ENCODE data around the gene SYNGAP1.
"Not testable (repeated sequence)": the region's sequence is repeated elsewhere in the genome, so short reads cannot be mapped to it uniquely, and the experiment has no call there.

The SYNGAP1 gene

GRCh38 chr6:33483678-33484077 is 63.8 kb downstream of the SYNGAP1 start:
- H3K27me3 ChIP-seq (ENCODE audit: control insufficient read depth, insufficient read depth, low read length), result no peaks in the 10 kb centered on the region
- H3K9ac ChIP-seq (ENCODE audit: low read length), result no peak overlapping the region
- H3K9me3 ChIP-seq (ENCODE audit: control insufficient read depth, low read length), result no peaks in the 10 kb centered on the region
- peaks cover 6% of the 10 kb centered on the region for H3K4me1 ChIP-seq (ENCODE audit: control insufficient read depth, insufficient read depth, low read length)
- H3K4me3 ChIP-seq (ENCODE audit: low read length), result no peak overlapping the region
- no peaks in the 10 kb centered on the region for H3K36me3 ChIP-seq (ENCODE audit: control insufficient read depth, insufficient read depth, low read length)

- not testable (repeated sequence) for H3K36me3 ChIP-seq (ENCODE audit: control insufficient read depth, insufficient read depth, low read length); H3K9ac ChIP-seq (ENCODE audit: low read length); H3K4me1 ChIP-seq (ENCODE audit: control insufficient read depth, insufficient read depth, low read length); H3K4me3 ChIP-seq (ENCODE audit: low read length); H3K9me3 ChIP-seq (ENCODE audit: control insufficient read depth, low read length); H3K27me3 ChIP-seq (ENCODE audit: control insufficient read depth, insufficient read depth, low read length)
Measured at GRCh38 chr6:33484673-33485262, 64.9 kb downstream of the SYNGAP1 start.

- H3K4me1 ChIP-seq (ENCODE audit: control insufficient read depth, insufficient read depth, low read length); H3K27me3 ChIP-seq (ENCODE audit: control insufficient read depth, insufficient read depth, low read length); H3K36me3 ChIP-seq (ENCODE audit: control insufficient read depth, insufficient read depth, low read length); H3K9ac ChIP-seq (ENCODE audit: low read length); H3K9me3 ChIP-seq (ENCODE audit: control insufficient read depth, low read length); H3K4me3 ChIP-seq (ENCODE audit: low read length): not testable (repeated sequence)
Measured at GRCh38 chr6:33485680-33486079, 65.8 kb downstream of the SYNGAP1 start.

- H3K9me3 ChIP-seq (ENCODE audit: control insufficient read depth, low read length), result no peaks in the 10 kb centered on the region
- peaks cover 6% of the 10 kb centered on the region for H3K4me1 ChIP-seq (ENCODE audit: control insufficient read depth, insufficient read depth, low read length)
- H3K4me3 ChIP-seq (ENCODE audit: low read length), result no peak overlapping the region
- no peaks in the 10 kb centered on the region for H3K27me3 ChIP-seq (ENCODE audit: control insufficient read depth, insufficient read depth, low read length)
- no peak overlapping the region for H3K9ac ChIP-seq (ENCODE audit: low read length)
- no peaks in the 10 kb centered on the region for H3K36me3 ChIP-seq (ENCODE audit: control insufficient read depth, insufficient read depth, low read length)
Measured at GRCh38 chr6:33488339-33488738, 68.5 kb downstream of the SYNGAP1 start.

- H3K9me3 ChIP-seq (ENCODE audit: control insufficient read depth, low read length), result no peaks in the 10 kb centered on the region
- no peak overlapping the region for H3K4me3 ChIP-seq (ENCODE audit: low read length)
- no peak overlapping the region for H3K9ac ChIP-seq (ENCODE audit: low read length)
- H3K36me3 ChIP-seq (ENCODE audit: control insufficient read depth, insufficient read depth, low read length), result no peaks in the 10 kb centered on the region
- H3K4me1 ChIP-seq (ENCODE audit: control insufficient read depth, insufficient read depth, low read length), result peaks cover 6% of the 10 kb centered on the region
- H3K27me3 ChIP-seq (ENCODE audit: control insufficient read depth, insufficient read depth, low read length), result no peaks in the 10 kb centered on the region
Measured at GRCh38 chr6:33490198-33490597, 70.3 kb downstream of the SYNGAP1 start.

- no peak overlapping the region for H3K4me3 ChIP-seq (ENCODE audit: low read length)
- H3K27me3 ChIP-seq (ENCODE audit: control insufficient read depth, insufficient read depth, low read length), result no peaks in the 10 kb centered on the region
- H3K36me3 ChIP-seq (ENCODE audit: control insufficient read depth, insufficient read depth, low read length), result no peaks in the 10 kb centered on the region
- peaks cover 6% of the 10 kb centered on the region for H3K4me1 ChIP-seq (ENCODE audit: control insufficient read depth, insufficient read depth, low read length)
- H3K9ac ChIP-seq (ENCODE audit: low read length), result no peak overlapping the region
- H3K9me3 ChIP-seq (ENCODE audit: control insufficient read depth, low read length), result no peaks in the 10 kb centered on the region
Measured at GRCh38 chr6:33490621-33491020, 70.8 kb downstream of the SYNGAP1 start.

- Histone ChIP-seq H3K9me3 (ENCODE audit: control insufficient read depth, low read length) (no peaks in the 10 kb centered on the region), H3K36me3 (ENCODE audit: control insufficient read depth, insufficient read depth, low read length) (no peaks in the 10 kb centered on the region), H3K9ac (ENCODE audit: low read length) (no peak overlapping the region), H3K4me1 (ENCODE audit: control insufficient read depth, insufficient read depth, low read length) (peaks cover 6% of the 10 kb centered on the region), H3K4me3 (ENCODE audit: low read length) (no peak overlapping the region), H3K27me3 (ENCODE audit: control insufficient read depth, insufficient read depth, low read length) (no peaks in the 10 kb centered on the region)
Measured at GRCh38 chr6:33492093-33492492, 72.2 kb downstream of the SYNGAP1 start.

GRCh38 chr6:33497157-33497556 is 77.3 kb downstream of the SYNGAP1 start:
- Histone ChIP-seq H3K9ac (ENCODE audit: low read length) (no peak overlapping the region), H3K9me3 (ENCODE audit: control insufficient read depth, low read length) (no peaks in the 10 kb centered on the region), H3K36me3 (ENCODE audit: control insufficient read depth, insufficient read depth, low read length) (no peaks in the 10 kb centered on the region), H3K27me3 (ENCODE audit: control insufficient read depth, insufficient read depth, low read length) (no peaks in the 10 kb centered on the region), H3K4me3 (ENCODE audit: low read length) (no peak overlapping the region), H3K4me1 (ENCODE audit: control insufficient read depth, insufficient read depth, low read length) (no peaks in the 10 kb centered on the region)

- Histone ChIP-seq H3K36me3 (ENCODE audit: control insufficient read depth, insufficient read depth, low read length) (no peaks in the 10 kb centered on the region), H3K9me3 (ENCODE audit: control insufficient read depth, low read length) (no peaks in the 10 kb centered on the region), H3K27me3 (ENCODE audit: control insufficient read depth, insufficient read depth, low read length) (no peaks in the 10 kb centered on the region), H3K9ac (ENCODE audit: low read length) (no peak overlapping the region), H3K4me1 (ENCODE audit: control insufficient read depth, insufficient read depth, low read length) (no peaks in the 10 kb centered on the region), H3K4me3 (ENCODE audit: low read length) (no peak overlapping the region)
Measured at GRCh38 chr6:33502486-33502885, 82.6 kb downstream of the SYNGAP1 start.

- H3K4me1 ChIP-seq (ENCODE audit: control insufficient read depth, insufficient read depth, low read length), result peaks cover 3% of the 10 kb centered on the region
- H3K4me3 ChIP-seq (ENCODE audit: low read length), result no peak overlapping the region
- H3K9me3 ChIP-seq (ENCODE audit: control insufficient read depth, low read length), result no peaks in the 10 kb centered on the region
- H3K36me3 ChIP-seq (ENCODE audit: control insufficient read depth, insufficient read depth, low read length), result no peaks in the 10 kb centered on the region
- H3K9ac ChIP-seq (ENCODE audit: low read length), result no peak overlapping the region
- no peaks in the 10 kb centered on the region for H3K27me3 ChIP-seq (ENCODE audit: control insufficient read depth, insufficient read depth, low read length)
Measured at GRCh38 chr6:33504486-33504885, 84.6 kb downstream of the SYNGAP1 start.
